ENCODE data around the gene SPATA31D1.

GRCh38 chr9:81964218-81965171, 24.1 kb upstream of the SPATA31D1 start:
- TF ChIP-seq CTCF (IDR thresholded peaks at IDR 0.05; ENCODE audit: extremely low read depth in 1 of 2, insufficient read depth in 1 of 2, low read depth in 1 of 2, low read length in 2 of 2): no peak
- no peak for TF ChIP-seq POLR2A (IDR thresholded peaks at IDR 0.05; ENCODE audit: low read depth, low read length)
- TF ChIP-seq EZH2 (IDR thresholded peaks at IDR 0.05; ENCODE audit: borderline replicate concordance, low read depth, low read length, severe bottlenecking): no peak
- TF ChIP-seq POLR2AphosphoS5 (IDR thresholded peaks at IDR 0.05; ENCODE audit: insufficient read depth, low read depth, low read length): no peak
- no peak for TF ChIP-seq MAX (IDR thresholded peaks at IDR 0.05; ENCODE audit: insufficient read depth, insufficient read length)
- TF ChIP-seq JUN (IDR thresholded peaks at IDR 0.05; ENCODE audit: borderline replicate concordance, insufficient read depth, insufficient read length, low read depth): no peak
- TF ChIP-seq MYC (IDR thresholded peaks at IDR 0.05; ENCODE audit: low read depth, low read length): no peak
- TF ChIP-seq GATA2 (IDR thresholded peaks at IDR 0.05; ENCODE audit: insufficient read depth, insufficient read length, low read depth, low read length): no peak
- TF ChIP-seq FOS (IDR thresholded peaks at IDR 0.05; ENCODE audit: borderline replicate concordance, insufficient read depth, low read length): no peak

Measured in endothelial cell of umbilical vein (primary cell).